Stimulated activated CD4-positive, alpha-beta T cell treated with anti-CD3 and anti-CD28 coated beads, Interleukin-12 subunit alpha, Interleukin-12 subunit beta, amount 100 ng/mL, for 48 hours (primary cell): ENCODE measurements around the gene BEAN1.
"Not testable (repeated sequence)": the region's sequence is repeated elsewhere in the genome, so short reads cannot be mapped to it uniquely, and the experiment has no call there.

Experiments used
- DNase-seq, 3 donors: peaks; one replicate each; pipeline ENCODE4 v3.0.0-alpha.2; 2020; ENCODE audit warnings: low read depth in 2 of 3, low spot score in 1 of 3

BEAN1 gene

DNA sequence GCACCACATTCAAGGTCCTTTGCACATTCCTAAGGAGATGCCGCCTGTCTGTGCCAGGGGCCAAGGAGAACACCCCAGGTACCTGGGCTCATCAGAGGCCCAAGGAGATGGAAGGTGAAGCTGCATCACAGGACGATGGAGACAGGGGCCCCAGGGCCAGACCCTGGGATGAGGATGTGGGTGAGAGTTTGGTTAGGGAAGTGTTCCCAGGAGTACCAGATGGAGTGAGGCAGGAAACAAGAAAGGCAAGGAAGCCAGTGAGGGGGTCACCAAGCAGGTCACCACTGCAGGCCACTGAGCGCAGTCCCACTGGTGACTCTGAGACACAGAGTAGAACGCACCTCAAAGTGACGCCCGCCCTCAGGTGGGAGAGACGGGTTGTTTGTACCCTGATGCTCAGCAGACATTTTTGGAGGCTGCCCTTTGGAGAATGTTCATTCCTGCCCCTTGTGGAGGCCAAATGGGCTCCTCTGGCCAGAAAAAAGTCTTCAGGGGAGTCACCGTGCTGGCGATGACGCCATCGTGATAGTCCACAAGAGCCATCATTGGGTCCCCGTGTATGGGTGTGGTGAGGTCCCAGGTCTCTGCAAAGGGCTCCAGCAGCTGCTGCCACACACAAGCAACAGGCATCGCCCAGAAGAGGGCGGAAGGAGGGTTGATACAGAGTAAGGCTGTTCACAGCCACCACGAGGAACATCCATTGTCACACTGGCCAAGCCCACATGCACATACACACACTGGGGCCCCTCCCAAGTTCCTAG, 57.5 kb downstream of the BEAN1 start:
- no peak for DNase-seq

DNA sequence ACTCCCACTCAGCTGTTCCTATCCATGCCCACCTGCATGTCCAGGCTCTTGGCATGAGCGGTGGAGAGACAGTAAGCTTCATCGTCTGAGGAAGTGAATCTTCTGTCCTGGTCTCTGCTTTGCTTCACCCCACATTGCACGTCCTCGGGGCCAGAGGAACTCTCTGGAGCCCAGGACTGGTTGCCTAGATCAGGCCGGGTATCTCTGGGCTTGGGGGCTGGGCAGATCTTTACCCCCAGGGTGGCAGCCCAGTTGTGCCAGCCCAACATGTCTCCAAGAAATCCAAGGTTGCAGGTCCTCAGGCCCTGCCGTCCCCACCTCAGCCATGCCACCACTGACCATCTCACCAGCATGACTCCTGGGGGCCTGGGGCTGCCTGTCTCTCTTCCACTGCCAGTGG, 58.3 kb downstream of the BEAN1 start:
- DNase-seq, result no peak

- DNase-seq, result no peak
Measured at GRCh38 chr16:66486199-66486772, 59.2 kb downstream of the BEAN1 start.

DNA sequence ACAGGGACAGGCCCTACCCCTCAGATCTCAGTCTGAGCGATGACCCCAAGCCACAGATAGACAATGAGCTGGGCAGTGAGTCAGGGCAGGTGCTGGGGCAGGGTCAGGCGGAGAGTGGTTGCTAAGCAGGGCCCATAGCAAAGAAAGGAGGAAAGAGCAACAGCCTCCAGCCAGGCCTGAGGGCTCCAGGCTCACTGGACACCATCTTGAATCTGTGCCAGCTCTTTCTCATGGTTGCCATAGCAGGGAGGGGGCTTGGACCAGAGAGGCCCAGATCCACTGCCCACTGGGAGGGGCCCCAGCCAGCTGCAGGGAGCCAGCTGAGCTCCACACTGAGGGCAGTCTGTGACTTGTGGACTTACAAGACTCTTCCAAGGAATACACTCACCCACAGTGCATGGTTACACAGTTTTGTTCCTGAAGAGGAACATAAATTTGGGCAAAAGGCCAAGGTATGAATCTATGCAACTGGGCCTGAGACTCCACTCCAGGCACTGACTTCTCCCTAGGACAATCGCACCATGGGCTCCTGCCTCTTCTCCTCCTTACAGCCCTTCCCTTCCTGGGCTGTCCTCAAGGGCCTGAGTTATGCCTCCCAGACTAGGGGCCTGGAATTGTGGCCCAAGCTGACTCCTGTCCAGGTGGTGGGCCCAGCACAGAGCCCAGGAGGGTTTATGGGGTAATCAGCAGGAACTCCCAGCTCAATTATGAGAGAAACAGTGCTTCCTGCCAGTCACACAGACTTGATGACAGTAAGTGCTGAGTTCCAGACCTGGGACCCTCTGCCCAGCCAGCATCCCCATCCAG, 59.9 kb downstream of the BEAN1 start:
- no peak for DNase-seq

GRCh38 chr16:66487580-66488275, 60.6 kb downstream of the BEAN1 start:
- DNase-seq, result no peak

DNA sequence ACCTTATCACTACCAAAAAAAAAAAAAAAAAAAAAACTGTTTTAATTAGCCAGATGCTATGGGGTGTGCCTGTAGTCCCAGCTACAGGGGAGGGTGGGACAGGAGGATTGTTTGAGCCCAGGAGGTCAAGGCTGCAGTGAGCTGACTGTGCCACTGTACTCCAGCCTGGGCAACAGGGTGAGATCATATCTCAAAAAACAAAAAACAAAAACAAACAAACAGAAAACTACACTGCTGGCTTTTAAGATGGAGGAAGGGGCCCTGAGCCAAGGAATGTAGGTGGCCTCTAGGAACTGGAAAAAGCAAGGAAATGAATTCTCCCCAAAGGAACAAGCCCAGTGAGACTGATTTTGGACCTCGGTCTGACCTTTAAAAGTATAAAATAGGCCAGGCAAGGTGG, 61.4 kb downstream of the BEAN1 start:
- no peak for DNase-seq

DNA sequence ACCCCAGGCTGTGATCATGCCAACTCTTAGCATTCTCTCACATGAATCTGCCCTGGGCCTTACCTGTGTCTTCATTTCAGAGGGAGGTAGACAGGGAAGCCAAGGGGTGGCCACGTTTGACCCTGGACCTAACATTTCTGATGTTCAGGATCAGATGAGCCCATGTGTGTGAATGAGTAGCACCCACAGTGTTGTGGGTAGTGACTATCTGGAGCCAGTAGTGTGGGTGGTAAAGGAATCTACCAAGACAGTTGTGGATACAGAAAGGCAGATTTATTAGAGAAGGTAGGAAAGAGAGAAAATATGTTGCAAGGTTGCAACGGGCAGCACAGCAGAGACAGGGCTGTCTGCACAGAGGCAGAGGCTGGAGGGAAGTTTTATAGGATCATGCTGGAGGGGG, 62.3 kb downstream of the BEAN1 start:
- DNase-seq, result no peak

- DNase-seq, result no peak
Measured at GRCh38 chr16:66489818-66490217, 62.7 kb downstream of the BEAN1 start.

- no peak for DNase-seq
Measured at GRCh38 chr16:66490774-66491715, 64.0 kb downstream of the BEAN1 start.

- no peak for DNase-seq
Measured at GRCh38 chr16:66491716-66492064, 64.6 kb downstream of the BEAN1 start.

GRCh38 chr16:66493490-66494401, 66.7 kb downstream of the BEAN1 start:
- DNase-seq, result no peak

DNA sequence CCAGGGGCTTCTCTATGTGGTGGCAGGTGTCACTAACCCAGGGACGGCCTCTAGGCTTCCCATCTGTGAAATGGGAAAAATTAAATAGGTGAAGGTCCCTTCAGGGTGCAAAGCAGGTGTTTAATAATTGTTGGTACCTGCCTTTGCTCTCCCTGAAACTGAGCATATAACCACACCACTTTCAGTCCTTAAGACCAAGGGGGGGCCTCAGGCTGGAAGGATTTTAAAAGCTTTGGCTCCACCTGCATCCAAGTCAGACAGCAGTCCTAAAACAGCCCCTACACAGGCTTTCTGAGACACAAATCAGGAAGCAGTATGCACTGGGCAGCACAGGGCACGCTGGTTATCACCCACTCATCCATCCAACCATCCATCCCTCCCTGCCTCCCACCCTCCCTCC, 67.8 kb downstream of the BEAN1 start:
- no peak for DNase-seq

DNA sequence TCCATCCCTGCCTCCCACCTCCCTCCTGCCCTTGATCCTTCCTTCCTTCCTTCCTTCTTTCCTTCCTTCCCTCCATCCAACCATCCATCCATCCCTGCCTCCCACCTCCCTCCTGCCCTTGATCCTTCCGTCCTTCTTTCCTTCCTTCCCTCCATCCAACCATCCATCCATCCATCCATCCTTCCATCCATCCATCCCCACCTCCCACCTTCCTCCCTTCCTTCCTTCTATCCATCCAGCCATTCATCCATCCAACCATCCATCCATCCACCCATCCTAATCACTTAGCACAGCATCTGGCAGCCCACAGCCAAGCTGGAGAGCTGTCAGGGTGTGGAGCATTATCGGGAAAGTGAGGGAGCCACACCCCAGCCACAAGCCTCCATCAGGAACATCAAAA, 68.3 kb downstream of the BEAN1 start:
- no peak for DNase-seq

DNA sequence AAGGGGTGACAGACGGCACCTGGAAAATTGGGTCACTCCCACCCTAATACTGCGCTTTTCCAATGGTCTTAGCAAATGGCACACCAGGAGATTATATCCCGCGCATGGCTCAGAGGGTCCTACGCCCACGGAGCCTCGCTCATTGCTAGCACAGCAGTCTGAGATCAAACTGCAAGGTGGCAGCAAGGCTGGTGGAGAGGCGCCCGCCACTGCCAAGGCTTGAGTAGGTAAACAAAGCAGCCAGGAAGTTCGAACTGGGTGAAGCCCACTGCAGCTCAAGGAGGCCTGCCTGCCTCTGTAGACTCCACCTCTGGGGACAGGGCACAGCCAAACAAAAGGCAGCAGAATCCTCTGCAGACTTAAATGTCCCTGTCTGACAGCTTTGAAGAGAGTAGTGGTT, 69.1 kb downstream of the BEAN1 start:
- not testable (repeated sequence) for DNase-seq

DNA sequence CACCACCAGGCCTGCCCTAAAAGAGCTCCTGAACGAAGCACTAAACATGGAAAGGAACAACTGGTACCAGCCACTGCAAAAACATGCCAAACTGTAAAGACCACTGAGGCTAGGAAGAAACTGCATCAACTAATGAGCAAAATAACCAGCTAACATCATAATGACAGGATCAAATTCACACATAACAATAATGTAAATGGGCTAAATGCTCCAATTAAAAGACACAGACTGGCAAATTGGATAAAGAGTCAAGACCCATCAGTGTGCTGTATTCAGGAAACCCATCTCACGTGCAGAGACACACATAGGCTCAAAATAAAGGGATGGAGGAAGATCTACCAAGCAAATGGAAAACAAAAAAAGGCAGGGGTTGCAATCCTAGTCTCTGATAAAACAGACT, 70.8 kb downstream of the BEAN1 start:
- not testable (repeated sequence) for DNase-seq

DNA sequence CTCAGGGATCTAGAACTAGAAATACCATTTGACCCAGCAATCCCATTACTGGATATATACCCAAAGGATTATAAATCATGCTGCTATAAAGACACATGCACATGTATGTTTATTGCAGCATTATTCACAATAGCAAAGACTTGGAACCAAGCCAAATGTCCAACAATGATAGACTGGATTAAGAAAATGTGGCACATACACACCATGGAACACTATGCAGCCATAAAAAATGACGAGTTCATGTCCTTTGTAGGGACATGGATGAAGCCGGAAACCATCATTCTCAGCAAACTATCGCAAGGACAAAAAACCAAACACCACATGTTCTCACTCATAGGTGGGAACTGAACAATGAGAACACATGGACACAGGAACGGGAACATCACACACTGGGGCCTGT, 74.5 kb downstream of the BEAN1 start:
- not testable (repeated sequence) for DNase-seq

GRCh38 chr16:66502020-66502913, 75.2 kb downstream of the BEAN1 start:
- DNase-seq, result no peak

DNA sequence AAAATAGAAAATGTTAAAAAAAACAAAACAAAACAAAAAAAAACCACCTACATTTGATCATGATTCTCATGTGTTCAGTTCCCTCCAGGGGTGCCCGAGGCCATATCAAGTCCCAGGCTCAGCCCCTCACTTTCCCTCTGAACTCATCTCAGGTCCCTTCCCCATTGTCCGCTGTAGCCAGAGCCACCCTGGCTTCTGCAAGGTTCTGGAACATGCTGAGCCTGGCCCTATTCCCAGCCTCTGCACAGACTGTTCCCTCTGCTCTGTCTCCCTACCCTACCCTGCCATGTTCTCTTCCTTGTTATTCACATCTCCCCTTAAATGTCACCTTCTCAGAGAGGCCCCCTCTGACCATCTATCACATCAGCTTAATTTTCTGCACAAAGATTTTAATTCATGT, 75.9 kb downstream of the BEAN1 start:
- no peak for DNase-seq

GRCh38 chr16:66503612-66504011, 76.5 kb downstream of the BEAN1 start:
- no peak for DNase-seq
